ENCODE data around the gene TSPEAR. TPM values are rescaled to one million over a fixed set of nuclear protein-coding genes. Genes with fewer than 3 reads are reported as not detected.

TSPEAR gene
- polyA plus RNA-seq, 1 of the 3 experiments (the other 2 are of a cell fraction) = 0.08 TPM

GRCh38 chr21:44671911-44672310 is 39.5 kb downstream of the TSPEAR start:
- ChIA-PET POLR2A (no interaction called here), CTCF (no interaction called here)
- no peak overlapping the region for H2AFZ ChIP-seq (ENCODE audit: low read depth)
- no peak overlapping the region for H3K27ac ChIP-seq (ENCODE audit: low read depth in 2 of 2, low read length in 1 of 2)
- H3F3A ChIP-seq (replicated peaks; ENCODE audit: insufficient read depth) = no peaks in the 10 kb centered on the region
- H3K9me3 ChIP-seq = 0 out of 2 replicates have a peak, but pooled peaks cover 7% of the 10 kb centered on the region
- H4K20me1 ChIP-seq (ENCODE audit: insufficient read depth) = no peaks in the 10 kb centered on the region
- no peak overlapping the region for H3K9ac ChIP-seq
- peaks cover 21% of the 10 kb centered on the region; the same call in 1 of the 2 replicates for H3K27me3 ChIP-seq (ENCODE audit: insufficient read depth)
- no peak overlapping the region for H3K4me3 ChIP-seq (ENCODE audit: low read depth in 2 of 2, low read length in 1 of 2)
- no peak for DNase-seq
- H3K4me1 ChIP-seq (ENCODE audit: control insufficient read depth in 1 of 2, insufficient read depth in 2 of 2, low read depth in 1 of 2, low read length in 1 of 2) = no peaks in the 10 kb centered on the region
- H3K4me2 ChIP-seq = no peak overlapping the region
- H3K36me3 ChIP-seq (replicated peaks in 1 of 2; ENCODE audit: control insufficient read depth in 1 of 2, insufficient read depth in 2 of 2, low read length in 1 of 2) = no peaks in the 10 kb centered on the region
- no peaks in the 10 kb centered on the region for H3K79me2 ChIP-seq (ENCODE audit: insufficient read depth)
- WGBS (ENCODE audit: low lambda C conversion rate) = 53% methylated on average over 1 of the region's 1 CpG
- TF ChIP-seq POLR2AphosphoS5 (IDR thresholded peaks at IDR 0.05; ENCODE audit: low read depth, low read length) = no peak
- no peak for TF ChIP-seq TAF1 (IDR thresholded peaks at IDR 0.05; ENCODE audit: borderline replicate concordance, low read depth, low read length)
- no peak for TF ChIP-seq RAD21 (IDR thresholded peaks at IDR 0.05; ENCODE audit: low read length)
- TF ChIP-seq JUND (IDR thresholded peaks at IDR 0.05) = no peak
- no peak for TF ChIP-seq REST (IDR thresholded peaks at IDR 0.05; ENCODE audit: low read depth, low read length)
- no peak for TF ChIP-seq GABPA (IDR thresholded peaks at IDR 0.05; ENCODE audit: low read depth)
- no peaks in the 10 kb centered on the region for H3K9me2 ChIP-seq

GRCh38 chr21:44670642-44671432 is 40.5 kb downstream of the TSPEAR start:
- no peaks in the 10 kb centered on the region for H3K79me2 ChIP-seq (ENCODE audit: insufficient read depth)
- ChIA-PET POLR2A (no interaction called here), CTCF (no interaction called here)
- H3K27me3 ChIP-seq (ENCODE audit: insufficient read depth) = 0 out of 2 replicates have a peak, but pooled peaks cover 10% of the 10 kb centered on the region
- H3F3A ChIP-seq (replicated peaks; ENCODE audit: insufficient read depth) = no peaks in the 10 kb centered on the region
- H3K9me2 ChIP-seq = no peaks in the 10 kb centered on the region
- no peaks in the 10 kb centered on the region for H3K36me3 ChIP-seq (replicated peaks in 1 of 2; ENCODE audit: control insufficient read depth in 1 of 2, insufficient read depth in 2 of 2, low read length in 1 of 2)
- 3% methylated on average over 3 of the region's 3 CpGs for WGBS (ENCODE audit: low lambda C conversion rate)
- H4K20me1 ChIP-seq (ENCODE audit: insufficient read depth) = no peaks in the 10 kb centered on the region
- no peak for DNase-seq
- no peak overlapping the region for H3K4me3 ChIP-seq (ENCODE audit: low read depth in 2 of 2, low read length in 1 of 2)
- H3K4me1 ChIP-seq (ENCODE audit: control insufficient read depth in 1 of 2, insufficient read depth in 2 of 2, low read depth in 1 of 2, low read length in 1 of 2) = peaks cover 0 to 3% of the 10 kb centered on the region in 2 experiments; a peak in 1 of 4 replicates
- H3K4me2 ChIP-seq = no peak overlapping the region
- H2AFZ ChIP-seq (ENCODE audit: low read depth) = no peak overlapping the region
- no peak overlapping the region for H3K9ac ChIP-seq
- 0 out of 2 replicates have a peak, but pooled peaks cover 7% of the 10 kb centered on the region for H3K9me3 ChIP-seq
- H3K27ac ChIP-seq (ENCODE audit: low read depth in 2 of 2, low read length in 1 of 2) = no peak overlapping the region
- no peak for TF ChIP-seq RFX5 (IDR thresholded peaks at IDR 0.05; ENCODE audit: low read length)
- TF ChIP-seq SMC3 (IDR thresholded peaks at IDR 0.05; ENCODE audit: low read depth, low read length) = no peak
- no peak for TF ChIP-seq REST (IDR thresholded peaks at IDR 0.05; ENCODE audit: low read depth, low read length)
- TF ChIP-seq TCF12 (IDR thresholded peaks at IDR 0.05) = no peak
- no peak for TF ChIP-seq NRF1 (IDR thresholded peaks at IDR 0.05; ENCODE audit: low read depth, low read length)
- TF ChIP-seq, protein P1, sequence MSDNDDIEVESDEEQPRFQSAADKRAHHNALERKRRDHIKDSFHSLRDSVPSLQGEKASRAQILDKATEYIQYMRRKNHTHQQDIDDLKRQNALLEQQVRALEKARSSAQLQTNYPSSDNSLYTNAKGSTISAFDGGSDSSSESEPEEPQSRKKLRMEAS (IDR thresholded peaks at IDR 0.05; ENCODE audit: low read depth) = no peak
- TF ChIP-seq ZBTB33 (IDR thresholded peaks at IDR 0.05; ENCODE audit: borderline replicate concordance, low read depth) = no peak
- no peak for TF ChIP-seq CHD2 (IDR thresholded peaks at IDR 0.05; ENCODE audit: low read length, partially characterized antibody)
- TF ChIP-seq EZH2phosphoT487 (IDR thresholded peaks at IDR 0.05; ENCODE audit: borderline replicate concordance, low read depth) = no peak
- no peak for TF ChIP-seq FOXJ3 (CRISPR knock-in tag; IDR thresholded peaks at IDR 0.05)

Measured in SK-N-SH (cell line).